Measurements from ENCODE around the gene PDLIM1.

The PDLIM1 gene

GRCh38 chr10:95277201-95277570, 13.6 kb downstream of the PDLIM1 start:
- no peak for DNase-seq (ENCODE audit: low read depth)
- TF ChIP-seq CTCF (conservative IDR thresholded peaks at IDR 0.05; ENCODE audit: low read depth, low read length) = no peak
- no peak overlapping the region for H3K4me3 ChIP-seq (ENCODE audit: low read length)

- H3K4me3 ChIP-seq (ENCODE audit: low read length) = no peak overlapping the region
- no peak for TF ChIP-seq CTCF (conservative IDR thresholded peaks at IDR 0.05; ENCODE audit: low read depth, low read length)
- no peak for DNase-seq (ENCODE audit: low read depth)
Measured at GRCh38 chr10:95276367-95277200, 14.2 kb downstream of the PDLIM1 start.

- DNase-seq (ENCODE audit: low read depth) = no peak
- no peak overlapping the region for H3K4me3 ChIP-seq (ENCODE audit: low read length)
- TF ChIP-seq CTCF (conservative IDR thresholded peaks at IDR 0.05; ENCODE audit: low read depth, low read length) = no peak
Measured at GRCh38 chr10:95275726-95276366, 15.0 kb downstream of the PDLIM1 start.

GRCh38 chr10:95273393-95274312, 17.1 kb downstream of the PDLIM1 start:
- no peak overlapping the region for H3K4me3 ChIP-seq (ENCODE audit: low read length)
- DNase-seq (ENCODE audit: low read depth) = no peak
- no peak for TF ChIP-seq CTCF (conservative IDR thresholded peaks at IDR 0.05; ENCODE audit: low read depth, low read length)

- H3K4me3 ChIP-seq (ENCODE audit: low read length) = no peak overlapping the region
- no peak for TF ChIP-seq CTCF (conservative IDR thresholded peaks at IDR 0.05; ENCODE audit: low read depth, low read length)
- DNase-seq (ENCODE audit: low read depth) = no peak
Measured at GRCh38 chr10:95268438-95268837, 22.4 kb downstream of the PDLIM1 start.

- H3K4me3 ChIP-seq (ENCODE audit: low read length) = no peak overlapping the region
- no peak for TF ChIP-seq CTCF (conservative IDR thresholded peaks at IDR 0.05; ENCODE audit: low read depth, low read length)
- no peak for DNase-seq (ENCODE audit: low read depth)
Measured at GRCh38 chr10:95267251-95267650, 23.6 kb downstream of the PDLIM1 start.

Measured in retinal pigment epithelial cell (primary cell).